Right atrium auricular region (tissue), 2 donors: Measurements from ENCODE around the gene CYP27C1. TPM values are rescaled to one million over a fixed set of nuclear protein-coding genes. Genes with fewer than 3 reads are reported as not detected.
"Not testable (repeated sequence)": the region's sequence is repeated elsewhere in the genome, so short reads cannot be mapped to it uniquely, and the experiment has no call there.

ENCODE experiments used
- DNase-seq: peaks from one replicate; pipeline ENCODE4 v3.0.0-alpha.2; 2019; ENCODE audit warnings: low spot score
- H3K27ac ChIP-seq, 2 donors: fragments of 200-600 bp; sonication (generic); 1 replicate in 1 of 2; 2 replicates in 1 of 2; pipeline ENCODE4 v1.5.1; 2016 to 2019
- H3K27me3 ChIP-seq, 2 donors: fragments of 200-600 bp; sonication (generic); one replicate each; pipeline versions ENCODE4 v1.5.1 to v1.6.0; 2017 to 2019
- H3K36me3 ChIP-seq: fragments of 200-600 bp; sonication (generic); one replicate; pipeline ENCODE4 v1.5.1; 2016
- H3K4me1 ChIP-seq, 2 donors: fragments of 200-600 bp; sonication (generic); one replicate each; pipeline versions ENCODE4 v1.5.1 to v1.6.0; 2017 to 2019
- H3K4me3 ChIP-seq, 2 donors: fragments of 200-600 bp; sonication (generic); 1 replicate in 1 of 2; 2 replicates in 1 of 2; pipeline ENCODE4 v1.5.1; 2017 to 2019; ENCODE audit warnings: mild to moderate bottlenecking in 1 of 2, moderate library complexity in 1 of 2
- H3K9me3 ChIP-seq, 2 donors: fragments of 200-600 bp; sonication (generic); one replicate each; pipeline ENCODE4 v1.5.1; 2019
- CTCF ChIP-seq, 2 donors: fragments of 200-600 bp; sonication (generic); IDR thresholded peaks; one replicate each; pipeline ENCODE4 v1.5.1; 2019; ENCODE audit warnings: antibody characterized with exemption in 2 of 2
- total RNA-seq, 2 donors: library from RNA; depleted of rRNA; stranded (reverse); fragments of >200 nt; gene quantifications; one replicate each; pipeline ENCODE4 v1.1.0, GENCODE V29; 2016

The CYP27C1 gene
- total RNA-seq, 2 donors from 2014 or later, result 0.24 TPM; not detected in 1

- H3K36me3 ChIP-seq, result no peaks in the 10 kb centered on the region
- no peaks in the 10 kb centered on the region for H3K27me3 ChIP-seq
- no peak for TF ChIP-seq CTCF (IDR thresholded peaks at IDR 0.05)
- H3K4me1 ChIP-seq, result no peaks in the 10 kb centered on the region
- no peak overlapping the region for H3K27ac ChIP-seq
- H3K9me3 ChIP-seq, result no peaks in the 10 kb centered on the region
- H3K4me3 ChIP-seq, result no peak overlapping the region
- no peak for DNase-seq
Measured at GRCh38 chr2:127233710-127234109, 13.6 kb upstream of the CYP27C1 start.

GRCh38 chr2:127231130-127231865 is 11.2 kb upstream of the CYP27C1 start:
- H3K4me3 ChIP-seq, result no peak overlapping the region
- H3K27ac ChIP-seq, result no peak overlapping the region
- H3K4me1 ChIP-seq, result no peaks in the 10 kb centered on the region
- no peaks in the 10 kb centered on the region for H3K27me3 ChIP-seq
- no peak for DNase-seq
- H3K9me3 ChIP-seq, result peaks cover 0 to 12% of the 10 kb centered on the region in 2 donors
- no peak for TF ChIP-seq CTCF (IDR thresholded peaks at IDR 0.05)
- H3K36me3 ChIP-seq, result no peaks in the 10 kb centered on the region

GRCh38 chr2:127229555-127229954 is 9.5 kb upstream of the CYP27C1 start:
- H3K27me3 ChIP-seq, result no peaks in the 10 kb centered on the region
- no peaks in the 10 kb centered on the region for H3K36me3 ChIP-seq
- no peaks in the 10 kb centered on the region for H3K4me1 ChIP-seq
- no peak for DNase-seq
- TF ChIP-seq CTCF (IDR thresholded peaks at IDR 0.05), result no peak
- no peak overlapping the region for H3K27ac ChIP-seq
- no peak overlapping the region for H3K4me3 ChIP-seq
- peaks cover 0 to 12% of the 10 kb centered on the region in 2 donors for H3K9me3 ChIP-seq

GRCh38 chr2:127228102-127228501 is 8.0 kb upstream of the CYP27C1 start:
- TF ChIP-seq CTCF (IDR thresholded peaks at IDR 0.05), result no peak
- H3K27ac ChIP-seq, result no peak overlapping the region
- no peak overlapping the region for H3K4me3 ChIP-seq
- DNase-seq, result no peak
- H3K4me1 ChIP-seq, result no peaks in the 10 kb centered on the region
- H3K27me3 ChIP-seq, result no peaks in the 10 kb centered on the region
- H3K9me3 ChIP-seq, result peaks cover 0 to 12% of the 10 kb centered on the region in 2 donors
- no peaks in the 10 kb centered on the region for H3K36me3 ChIP-seq

GRCh38 chr2:127227264-127227660 is 7.2 kb upstream of the CYP27C1 start:
- not testable (repeated sequence) for H3K27ac ChIP-seq, H3K4me3 ChIP-seq, H3K27me3 ChIP-seq, H3K4me1 ChIP-seq, DNase-seq, H3K36me3 ChIP-seq
- peaks cover 0 to 12% of the 10 kb centered on the region in 2 donors for H3K9me3 ChIP-seq

GRCh38 chr2:127226520-127227263 is 6.6 kb upstream of the CYP27C1 start:
- no peak for TF ChIP-seq CTCF (IDR thresholded peaks at IDR 0.05)
- no peak for DNase-seq
- no peak overlapping the region for H3K4me3 ChIP-seq

More at GRCh38 chr2:127226520-127227263, 6.6 kb upstream of the CYP27C1 start:
- Histone ChIP-seq H3K9me3 (peaks cover 0 to 12% of the 10 kb centered on the region in 2 donors), H3K4me1 (no peaks in the 10 kb centered on the region), H3K27ac (no peak overlapping the region), H3K27me3 (no peaks in the 10 kb centered on the region), H3K36me3 (no peaks in the 10 kb centered on the region)
